ENCODE data around the gene CDH15.

Gene CDH15

DNA sequence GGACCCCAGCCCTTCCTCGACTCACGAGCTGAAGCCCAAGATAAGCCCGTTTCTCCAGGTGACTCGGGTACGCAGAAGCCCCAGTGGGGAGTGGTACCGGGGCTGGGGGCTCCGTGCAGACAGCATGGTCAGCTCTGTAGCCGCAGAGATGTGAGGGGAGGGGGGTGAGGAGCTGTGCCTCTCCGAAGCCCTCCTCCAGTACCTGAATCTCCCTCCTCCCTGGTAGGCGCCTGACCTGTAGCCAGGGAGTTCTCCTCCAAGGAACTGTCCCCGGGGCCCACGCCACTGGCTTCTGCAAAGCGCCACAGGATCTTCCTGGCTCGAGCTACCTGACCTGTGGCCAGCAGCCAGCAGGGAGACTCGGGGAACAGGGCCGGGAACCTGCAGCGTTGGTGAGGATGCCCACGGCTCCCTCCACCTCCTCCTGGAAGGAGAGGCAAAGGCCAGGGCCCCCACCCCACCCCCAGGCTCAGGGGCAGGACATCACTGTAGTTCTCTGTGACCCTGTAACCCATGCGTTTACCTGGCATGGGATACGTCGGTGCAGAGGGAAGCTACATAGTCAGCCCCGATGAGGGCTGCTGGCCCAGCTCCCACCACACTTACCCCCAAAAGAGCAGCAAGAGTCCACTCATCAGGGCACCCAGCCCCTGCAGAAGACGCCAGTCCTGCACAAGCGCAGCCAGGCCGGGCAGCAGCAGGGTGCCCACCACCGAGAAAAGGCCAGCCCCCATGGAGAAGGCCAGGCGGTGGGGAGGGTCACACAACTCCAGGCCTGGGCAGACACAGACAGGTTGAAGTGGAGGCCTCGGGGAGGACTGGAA lies 27.1 kb downstream of the CDH15 start:
- no peak for DNase-seq (ENCODE audit: low read depth)
- H3K4me3 ChIP-seq (ENCODE audit: control insufficient read depth, low read depth, low read length) = no peak overlapping the region
- TF ChIP-seq, protein P1, sequence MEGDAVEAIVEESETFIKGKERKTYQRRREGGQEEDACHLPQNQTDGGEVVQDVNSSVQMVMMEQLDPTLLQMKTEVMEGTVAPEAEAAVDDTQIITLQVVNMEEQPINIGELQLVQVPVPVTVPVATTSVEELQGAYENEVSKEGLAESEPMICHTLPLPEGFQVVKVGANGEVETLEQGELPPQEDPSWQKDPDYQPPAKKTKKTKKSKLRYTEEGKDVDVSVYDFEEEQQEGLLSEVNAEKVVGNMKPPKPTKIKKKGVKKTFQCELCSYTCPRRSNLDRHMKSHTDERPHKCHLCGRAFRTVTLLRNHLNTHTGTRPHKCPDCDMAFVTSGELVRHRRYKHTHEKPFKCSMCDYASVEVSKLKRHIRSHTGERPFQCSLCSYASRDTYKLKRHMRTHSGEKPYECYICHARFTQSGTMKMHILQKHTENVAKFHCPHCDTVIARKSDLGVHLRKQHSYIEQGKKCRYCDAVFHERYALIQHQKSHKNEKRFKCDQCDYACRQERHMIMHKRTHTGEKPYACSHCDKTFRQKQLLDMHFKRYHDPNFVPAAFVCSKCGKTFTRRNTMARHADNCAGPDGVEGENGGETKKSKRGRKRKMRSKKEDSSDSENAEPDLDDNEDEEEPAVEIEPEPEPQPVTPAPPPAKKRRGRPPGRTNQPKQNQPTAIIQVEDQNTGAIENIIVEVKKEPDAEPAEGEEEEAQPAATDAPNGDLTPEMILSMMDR (IDR thresholded peaks at IDR 0.05; ENCODE audit: control insufficient read depth, insufficient read depth, low read depth, low read length, missing control alignments) = no peak

DNA sequence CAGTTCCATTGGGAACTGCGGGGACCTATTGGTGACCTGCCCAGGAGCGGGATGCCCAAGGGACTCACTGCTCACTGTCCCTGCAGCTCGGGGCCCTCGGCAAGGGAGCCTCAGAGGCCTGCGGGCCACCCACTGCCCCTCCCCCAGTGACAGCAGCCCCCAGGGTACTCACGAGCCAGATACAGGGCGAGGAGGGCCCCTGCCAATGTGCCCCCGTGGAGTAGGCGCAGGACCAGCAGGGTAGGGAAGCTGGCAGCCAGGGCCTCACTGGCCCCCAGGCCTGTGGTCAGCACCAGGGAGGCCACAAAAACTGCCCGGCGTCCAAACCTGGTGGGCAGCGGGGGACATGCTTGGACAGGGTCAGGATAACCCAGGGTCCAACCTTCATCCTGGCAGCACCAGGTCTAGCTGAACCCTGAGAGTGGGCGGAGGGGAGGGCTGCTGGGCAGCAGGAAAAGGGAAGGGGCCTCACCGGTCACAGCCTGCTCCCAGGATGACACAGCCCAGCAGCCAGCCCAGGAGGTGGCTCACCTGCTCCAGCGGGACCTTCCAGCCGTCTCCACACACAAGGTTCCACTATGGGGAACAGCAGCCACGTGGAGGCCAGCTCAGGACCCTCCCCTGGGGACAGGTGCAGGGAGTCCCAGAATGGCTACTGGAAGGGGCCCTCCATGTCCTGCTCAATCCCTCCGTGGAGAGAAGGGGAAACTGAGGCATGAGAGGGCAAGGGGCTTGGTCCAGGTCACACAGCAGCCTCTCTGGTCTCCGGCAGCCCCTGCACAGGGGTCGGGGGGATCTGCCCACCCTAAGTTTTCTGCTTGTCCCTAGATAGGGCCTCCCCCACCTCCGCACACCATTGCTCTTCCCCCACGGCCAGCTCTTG lies 27.9 kb downstream of the CDH15 start:
- TF ChIP-seq, protein P1 (IDR thresholded peaks at IDR 0.05; ENCODE audit: control insufficient read depth, insufficient read depth, low read depth, low read length, missing control alignments) = no peak
- no peak for DNase-seq (ENCODE audit: low read depth)
- H3K4me3 ChIP-seq (ENCODE audit: control insufficient read depth, low read depth, low read length) = no peak overlapping the region

DNA sequence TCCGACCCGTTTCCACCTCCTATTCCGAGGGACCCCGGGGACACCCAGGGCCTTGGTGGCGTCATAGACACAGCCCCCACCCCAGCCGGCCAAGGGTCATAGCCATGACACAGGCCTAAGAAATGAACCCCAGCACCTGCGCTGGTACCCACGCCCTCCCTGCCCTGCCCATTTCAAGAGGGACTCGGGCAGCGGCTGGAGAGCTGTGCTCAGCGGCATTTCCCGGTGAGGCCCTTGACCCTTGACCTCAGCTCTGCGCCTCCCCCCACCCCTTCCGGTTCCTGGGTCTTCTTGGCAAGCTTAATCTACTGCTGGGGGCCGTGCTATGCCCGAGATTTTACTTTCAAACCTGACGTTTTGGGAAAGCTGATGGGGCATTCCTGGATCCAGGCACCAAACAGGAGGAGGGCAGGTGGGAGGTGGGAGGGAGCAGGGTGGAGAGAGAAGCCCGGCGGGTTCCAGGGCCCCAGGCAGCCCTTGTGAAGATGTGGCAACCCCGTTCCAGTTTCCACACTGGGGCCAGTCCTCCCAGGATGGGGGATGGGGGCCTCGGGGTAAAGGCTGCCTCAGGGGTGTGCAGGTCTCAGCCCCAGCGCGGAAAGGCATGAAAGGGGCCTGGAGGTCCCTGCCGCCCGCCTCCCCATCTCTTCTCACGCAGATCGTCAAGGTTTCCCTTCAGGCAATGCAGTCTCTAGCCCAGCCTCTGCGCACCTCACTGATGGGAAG lies 28.7 kb downstream of the CDH15 start, which contains the start of gene SLC22A31:
TSS of gene SLC22A31 (minus strand) at position 414 of the 726 bp plus-strand sequence. CDS start at position 378, 36 bp downstream.
- no peak within 1 kb of the TSS for H3K4me3 ChIP-seq (ENCODE audit: control insufficient read depth, low read depth, low read length)
- TF ChIP-seq, protein P1 (IDR thresholded peaks at IDR 0.05; ENCODE audit: control insufficient read depth, insufficient read depth, low read depth, low read length, missing control alignments) = no peak
- DNase-seq (ENCODE audit: low read depth) = no peak

DNA sequence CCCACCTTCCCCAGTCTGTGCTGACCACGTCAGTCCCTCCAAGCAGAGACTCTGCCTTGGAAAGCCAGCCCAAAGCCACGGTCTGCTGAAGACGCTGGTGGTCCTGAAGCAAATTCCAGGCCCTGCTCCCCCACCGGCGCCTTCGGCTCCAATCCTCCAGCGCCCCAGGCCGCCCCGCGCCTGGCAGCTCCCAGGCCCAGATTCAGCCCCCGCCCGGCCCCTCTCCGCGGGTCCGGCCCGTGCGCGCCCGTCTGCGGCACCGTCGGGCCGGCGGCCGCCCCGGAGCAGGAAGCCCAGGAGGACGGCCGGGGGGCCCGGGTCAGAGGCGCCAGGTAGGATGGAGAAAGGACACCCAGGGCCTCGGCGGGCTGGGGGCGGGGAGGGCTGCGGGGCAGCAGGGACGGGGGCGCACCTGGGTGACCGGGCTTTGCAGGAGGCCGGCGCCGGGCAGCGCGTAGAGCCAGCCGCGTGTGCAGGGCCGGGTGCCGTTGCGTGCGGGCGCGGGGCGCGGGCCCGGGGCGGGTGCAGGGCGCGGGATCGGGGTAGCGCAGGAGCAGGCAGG lies 29.4 kb downstream of the CDH15 start:
- TF ChIP-seq, protein P1 (IDR thresholded peaks at IDR 0.05; ENCODE audit: control insufficient read depth, insufficient read depth, low read depth, low read length, missing control alignments) = no peak
- DNase-seq (ENCODE audit: low read depth) = no peak
- H3K4me3 ChIP-seq (ENCODE audit: control insufficient read depth, low read depth, low read length) = no peak overlapping the region

DNA sequence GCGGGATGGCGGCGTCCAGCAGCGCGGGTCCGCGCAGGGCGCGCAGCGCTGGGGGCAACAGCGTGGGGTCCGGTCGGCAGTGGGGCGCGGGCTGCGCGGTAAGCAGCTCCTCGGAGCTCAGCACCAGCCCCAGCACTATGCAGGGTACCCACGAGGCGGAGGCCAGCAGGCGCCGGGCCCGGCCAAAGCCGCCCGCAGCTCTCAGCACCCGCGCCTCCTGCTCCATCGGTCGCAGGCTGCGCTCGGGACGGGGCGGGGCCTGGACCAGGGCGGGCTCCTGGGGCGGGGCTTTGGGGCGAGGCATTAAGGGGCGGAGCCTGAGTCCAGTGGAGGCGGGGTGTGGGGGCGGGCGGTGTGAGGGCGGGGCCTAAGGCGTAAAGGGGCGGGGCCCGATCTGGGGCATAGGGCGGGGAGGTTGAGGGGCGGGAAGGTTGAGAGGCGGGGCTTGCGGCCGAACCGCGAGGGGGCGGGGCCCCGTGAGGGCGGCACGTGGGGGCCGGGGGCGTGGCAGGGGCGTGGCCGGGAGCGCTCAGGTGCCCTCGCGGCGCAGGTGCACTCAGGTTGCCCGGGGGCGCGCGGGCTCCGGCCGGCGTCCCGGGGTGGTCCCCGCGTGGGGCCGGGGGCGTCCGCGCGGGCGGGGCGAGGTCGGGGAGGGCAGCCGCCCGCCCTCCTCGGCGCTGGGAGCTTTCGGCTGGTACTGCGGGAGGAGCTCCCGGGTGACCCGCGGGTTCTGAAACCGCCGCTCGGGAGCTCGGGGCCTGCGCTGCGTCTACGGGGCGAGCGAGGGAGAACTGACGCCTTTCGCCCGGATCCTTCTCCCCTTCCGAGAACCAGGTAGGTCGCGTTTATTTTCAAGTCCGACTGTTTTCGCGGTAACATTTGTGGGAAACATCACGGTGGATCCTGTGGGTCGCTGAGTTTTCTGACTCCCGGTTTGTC lies 30.2 kb downstream of the CDH15 start:
- no peak overlapping the region for H3K4me3 ChIP-seq (ENCODE audit: control insufficient read depth, low read depth, low read length)

More for the DNA sequence above, 30.2 kb downstream of the CDH15 start:
- TF ChIP-seq, protein P1 (IDR thresholded peaks at IDR 0.05; ENCODE audit: control insufficient read depth, insufficient read depth, low read depth, low read length, missing control alignments) = no peak
- no peak for DNase-seq (ENCODE audit: low read depth)
